SK-N-SH (cell line): Measurements from ENCODE around the gene ATP8B1. TPM values are rescaled to one million over a fixed set of nuclear protein-coding genes. Genes with fewer than 3 reads are reported as not detected.

ENCODE experiments used
- CTCF ChIA-PET: fragments of 300-600, 350-600 bp; formaldehyde crosslinking; extraction: SDS; loops from one replicate; lab custom pipeline; 2021; lab: Yijun Ruan, JAX
- POLR2A ChIA-PET: fragments of 350-600 bp; sonication (Branson Sonifier 250); formaldehyde crosslinking; extraction: SDS; loops from one replicate; lab custom pipeline; 2020; ENCODE audit warnings: antibody characterized with exemption, inconsistent platforms; lab: Yijun Ruan, JAX
- DNase-seq: peaks from one replicate; pipeline ENCODE4 v3.0.0; 2012
- H2AFZ ChIP-seq: fragments of 200-600 bp; sonication (generic); 2 replicates; pipeline ENCODE4 v1.8.1; 2016; ENCODE audit warnings: antibody characterized with exemption, mild to moderate bottlenecking, low read depth
- H3F3A ChIP-seq: fragments of 200-600 bp; sonication (generic); replicated peaks from 2 replicates; pipeline ENCODE3; 2016; ENCODE audit warnings: antibody characterized with exemption, mild to moderate bottlenecking; ENCODE audit not compliant: insufficient read depth
- H3K27ac ChIP-seq, 2 experiments: fragments of 200-500 bp in 1 of 2; fragments of 200-600 bp in 1 of 2; sonication (Bioruptor generic) in 1 of 2; sonication (generic), shearing (Covaris generic) in 1 of 2; 2 replicates each; pipeline versions ENCODE4 v1.5.1 to v1.6.1; 2014 to 2016; ENCODE audit warnings: low read depth in 2 of 2, inconsistent platforms in 1 of 2, low read length in 1 of 2, mild to moderate bottlenecking in 1 of 2, mixed read lengths in 1 of 2
- H3K27me3 ChIP-seq: fragments of 200-600 bp; sonication (generic), shearing (Covaris generic); 2 replicates; pipeline ENCODE4 v1.6.1; 2016; ENCODE audit warnings: mixed run types; ENCODE audit not compliant: insufficient read depth
- H3K36me3 ChIP-seq, 2 experiments: fragments of 200-500 bp in 1 of 2; fragments of 200-600 bp in 1 of 2; sonication (Bioruptor generic) in 1 of 2; sonication (generic) in 1 of 2; replicated peaks in 1 of 2; 2 replicates each; pipeline versions ENCODE3 to v1.5.1; 2014 to 2016; ENCODE audit warnings: low read length in 1 of 2, mild to moderate bottlenecking in 1 of 2; ENCODE audit not compliant: insufficient read depth in 2 of 2, control insufficient read depth in 1 of 2
- H3K4me1 ChIP-seq, 2 experiments: fragments of 200-500 bp in 1 of 2; fragments of 200-600 bp in 1 of 2; sonication (Bioruptor generic) in 1 of 2; sonication (generic), shearing (Covaris generic) in 1 of 2; 2 replicates each; pipeline versions ENCODE4 v1.5.1 to v1.6.1; 2014 to 2016; ENCODE audit warnings: low read depth in 1 of 2, low read length in 1 of 2, mixed run types in 1 of 2; ENCODE audit not compliant: insufficient read depth in 2 of 2, control insufficient read depth in 1 of 2
- H3K4me2 ChIP-seq: fragments of 200-600 bp; sonication (generic), shearing (Covaris generic); 2 replicates; pipeline ENCODE4 v1.6.1; 2017; ENCODE audit warnings: mixed run types
- H3K4me3 ChIP-seq, 2 experiments: fragments of 200-500 bp in 1 of 2; fragments of 200-600 bp in 1 of 2; sonication (Bioruptor generic) in 1 of 2; sonication (generic), shearing (Covaris generic) in 1 of 2; 2 replicates each; pipeline versions ENCODE4 v1.5.1 to v1.8.1; 2014 to 2016; ENCODE audit warnings: low read depth in 2 of 2, inconsistent platforms in 1 of 2, low read length in 1 of 2, mild to moderate bottlenecking in 1 of 2, mixed read lengths in 1 of 2, moderate library complexity in 1 of 2
- H3K79me2 ChIP-seq: fragments of 200-600 bp; sonication (generic); 2 replicates; pipeline ENCODE4 v1.8.1; 2017; ENCODE audit warnings: mild to moderate bottlenecking; ENCODE audit not compliant: insufficient read depth
- H3K9ac ChIP-seq: fragments of 200-600 bp; sonication (generic); 2 replicates; pipeline ENCODE4 v1.6.1; 2017; ENCODE audit warnings: mixed run types
- H3K9me2 ChIP-seq: fragments of 200-600 bp; sonication (generic); 2 replicates; pipeline ENCODE4 v1.6.1; 2017; ENCODE audit warnings: mixed run types
- H3K9me3 ChIP-seq: fragments of 200-600 bp; sonication (generic); 2 replicates; pipeline ENCODE4 v1.6.1; 2017; ENCODE audit warnings: mixed run types, mild to moderate bottlenecking, moderate library complexity
- H4K20me1 ChIP-seq: fragments of 200-600 bp; sonication (generic); 2 replicates; pipeline ENCODE4 v1.6.1; 2017; ENCODE audit warnings: mild to moderate bottlenecking, mixed run types; ENCODE audit not compliant: insufficient read depth
- ELF1 ChIP-seq: IDR thresholded peaks from 2 replicates; pipeline ENCODE4 v1.4.0; 2012
- EP300 ChIP-seq, 2 experiments: IDR thresholded peaks; 2 replicates each; pipeline versions ENCODE4 v1.4.0 to v1.6.1; 2012; ENCODE audit warnings: borderline replicate concordance in 1 of 2, low read depth in 1 of 2, low read length in 1 of 2
- EZH2phosphoT487 ChIP-seq: fragments of 200-600 bp; sonication (generic); IDR thresholded peaks from 2 replicates; pipeline ENCODE4 v1.6.1; 2017; ENCODE audit warnings: low read depth, mixed run types, mild to moderate bottlenecking, antibody characterized with exemption, moderate library complexity, borderline replicate concordance
- FOSL2 ChIP-seq: IDR thresholded peaks from 2 replicates; pipeline ENCODE4 v1.4.0; 2012; ENCODE audit warnings: low read depth, mild to moderate bottlenecking, moderate library complexity, borderline replicate concordance
- FOXJ3 ChIP-seq: sonication (generic); formaldehyde crosslinking; IDR thresholded peaks from 2 replicates; pipeline ENCODE4 v1.5.1; 2020; ENCODE audit warnings: mild to moderate bottlenecking, missing genetic modification reagents
- FOXM1 ChIP-seq: IDR thresholded peaks from 2 replicates; pipeline ENCODE4 v1.4.0; 2012; ENCODE audit warnings: low read depth, mild to moderate bottlenecking
- GATA2 ChIP-seq: sonication (generic); formaldehyde crosslinking; IDR thresholded peaks from 2 replicates; pipeline ENCODE4 v1.5.0; 2020; ENCODE audit warnings: mild to moderate bottlenecking, missing genetic modification reagents
- IRF3 ChIP-seq: fragments of 150-350 bp; IDR thresholded peaks from 2 replicates; pipeline ENCODE4 v1.6.1; 2016; ENCODE audit warnings: mild to moderate bottlenecking, low read depth, low read length
- JUND ChIP-seq: IDR thresholded peaks from 2 replicates; pipeline ENCODE4 v1.4.0; 2012
- MXI1 ChIP-seq: IDR thresholded peaks from 2 replicates; pipeline ENCODE4 v1.6.1; 2012; ENCODE audit warnings: mild to moderate bottlenecking, low read depth, low read length, improper control_type of control experiment
- NFIC ChIP-seq: IDR thresholded peaks from 2 replicates; pipeline ENCODE4 v1.4.0; 2012; ENCODE audit warnings: borderline replicate concordance
- PBX3 ChIP-seq: IDR thresholded peaks from 2 replicates; pipeline ENCODE4; 2012
- POLR2AphosphoS5 ChIP-seq: IDR thresholded peaks from 2 replicates; pipeline ENCODE4 v1.6.1; 2012; ENCODE audit warnings: low read depth, low read length
- RFX5 ChIP-seq: IDR thresholded peaks from 2 replicates; pipeline ENCODE4 v1.6.1; 2012; ENCODE audit warnings: mild to moderate bottlenecking, improper control_type of control experiment, low read length
- RXRA ChIP-seq: IDR thresholded peaks from 2 replicates; pipeline ENCODE4 v1.4.0; 2012; ENCODE audit warnings: low read depth, mild to moderate bottlenecking, borderline replicate concordance
- SIN3A ChIP-seq: IDR thresholded peaks from 2 replicates; pipeline ENCODE4 v1.6.1; 2012; ENCODE audit warnings: low read depth, mild to moderate bottlenecking, low read length, moderate library complexity, borderline replicate concordance
- SMC3 ChIP-seq: IDR thresholded peaks from 2 replicates; pipeline ENCODE4 v1.6.1; 2012; ENCODE audit warnings: low read depth, low read length, improper control_type of control experiment
- TAF1 ChIP-seq: IDR thresholded peaks from 2 replicates; pipeline ENCODE4 v1.6.1; 2012; ENCODE audit warnings: low read depth, mild to moderate bottlenecking, low read length, moderate library complexity, borderline replicate concordance
- TCF12 ChIP-seq: IDR thresholded peaks from 2 replicates; pipeline ENCODE4 v1.4.0; 2012
- TEAD4 ChIP-seq: IDR thresholded peaks from 2 replicates; pipeline ENCODE4 v1.4.0; 2012; ENCODE audit warnings: mild to moderate bottlenecking, borderline replicate concordance; ENCODE audit not compliant: insufficient read depth
- USF1 ChIP-seq: IDR thresholded peaks from 2 replicates; pipeline ENCODE4 v1.4.0; 2012; ENCODE audit warnings: low read depth, borderline replicate concordance
- YY1 ChIP-seq: IDR thresholded peaks from 2 replicates; pipeline ENCODE4 v1.4.0; 2012; ENCODE audit warnings: low read depth, mild to moderate bottlenecking
- ZBTB33 ChIP-seq: IDR thresholded peaks from 2 replicates; pipeline ENCODE4 v1.4.0; 2012; ENCODE audit warnings: low read depth, borderline replicate concordance
- WGBS: methylation state at CpG from one replicate; pipeline ENCODE4 v1.1.6; 2017; ENCODE audit warnings: low lambda C conversion rate; 5-methylcytosine and 5-hydroxymethylcytosine counted together
- polyA plus RNA-seq, 3 experiments: library from polyadenylated mRNA; depleted of rRNA; stranded (reverse); fragments of >200 nt; gene quantifications; 2 replicates each; pipeline ENCODE4 v1.2.3, GENCODE V29; 2012

ATP8B1 gene
- polyA plus RNA-seq, 1 of the 3 experiments (the other 2 are of a cell fraction), result 43.8 TPM

GRCh38 chr18:57833441-57834101, 30.5 kb upstream of the ATP8B1 start (continued):
- TF ChIP-seq FOXJ3 (CRISPR knock-in tag), result no peak
- TF ChIP-seq RXRA, result no peak
- TF ChIP-seq ELF1, result no peak
- no peak for TF ChIP-seq ZBTB33
- no peak for TF ChIP-seq EP300 (IDR thresholded peaks at IDR 0.05; ENCODE audit: borderline replicate concordance in 1 of 2, low read depth in 1 of 2, low read length in 1 of 2)
- peak; percentile 37; the same call in 1 of the 2 replicates for TF ChIP-seq PBX3
- TF ChIP-seq RFX5, result no peak
- TF ChIP-seq TCF12, result 0 out of 2 replicates have a peak, but pooled peaks have one; percentile 17
- peak; percentile 62 for TF ChIP-seq FOSL2
- no peak for TF ChIP-seq MXI1
- TF ChIP-seq SMC3, result no peak
- no peak for TF ChIP-seq NFIC
- no peak for TF ChIP-seq POLR2AphosphoS5
- no peak for TF ChIP-seq FOXM1
- no peak for TF ChIP-seq USF1
- no peak for TF ChIP-seq EZH2phosphoT487
- TF ChIP-seq SIN3A, result no peak
- TF ChIP-seq TEAD4, result no peak
- TF ChIP-seq TAF1, result no peak

- no peaks in the 10 kb centered on the region for H3F3A ChIP-seq
- no peaks in the 10 kb centered on the region for H3K27me3 ChIP-seq
- no peak overlapping the region for H3K4me2 ChIP-seq
- H3K9ac ChIP-seq, result no peak overlapping the region
- peaks cover 0 to 7% of the 10 kb centered on the region in 2 experiments; a peak in 1 of 4 replicates for H3K4me1 ChIP-seq
- DNase-seq, result no peak
- H3K9me2 ChIP-seq, result no peaks in the 10 kb centered on the region
- no peaks in the 10 kb centered on the region for H4K20me1 ChIP-seq
- H3K27ac ChIP-seq, result no peak overlapping the region; a peak in 1 of 4 replicates
- no peak overlapping the region for H3K4me3 ChIP-seq
- peak overlapping the region; percentile 65; the same call in 1 of the 2 replicates for H2AFZ ChIP-seq
- ChIA-PET CTCF (no interaction called here), POLR2A (no interaction called here)
- no peaks in the 10 kb centered on the region for H3K9me3 ChIP-seq
- WGBS, result 97% methylated on average over 2 of the region's 2 CpGs
- no peaks in the 10 kb centered on the region for H3K36me3 ChIP-seq
- H3K79me2 ChIP-seq, result no peaks in the 10 kb centered on the region
- TF ChIP-seq EP300 (IDR thresholded peaks at IDR 0.05; ENCODE audit: borderline replicate concordance in 1 of 2, low read depth in 1 of 2, low read length in 1 of 2), result no peak
- no peak for TF ChIP-seq RXRA
- TF ChIP-seq NFIC, result no peak
- TF ChIP-seq FOXM1, result no peak
- TF ChIP-seq USF1, result no peak
- TF ChIP-seq TAF1, result no peak
- no peak for TF ChIP-seq IRF3
- no peak for TF ChIP-seq JUND
- no peak for TF ChIP-seq TEAD4
- no peak for TF ChIP-seq FOSL2
- no peak for TF ChIP-seq GATA2 (CRISPR knock-in tag)
- TF ChIP-seq EZH2phosphoT487, result no peak
- no peak for TF ChIP-seq POLR2AphosphoS5
- no peak for TF ChIP-seq YY1
- TF ChIP-seq FOXJ3 (CRISPR knock-in tag), result no peak
Observed at GRCh38 chr18:57832730-57833129, 29.6 kb upstream of the ATP8B1 start.
